Measurements from ENCODE around the gene SLC6A20.
A peak's percentile ranks its signal among the peaks of the same experiment; 100 is the strongest.

SLC6A20 gene

DNA sequence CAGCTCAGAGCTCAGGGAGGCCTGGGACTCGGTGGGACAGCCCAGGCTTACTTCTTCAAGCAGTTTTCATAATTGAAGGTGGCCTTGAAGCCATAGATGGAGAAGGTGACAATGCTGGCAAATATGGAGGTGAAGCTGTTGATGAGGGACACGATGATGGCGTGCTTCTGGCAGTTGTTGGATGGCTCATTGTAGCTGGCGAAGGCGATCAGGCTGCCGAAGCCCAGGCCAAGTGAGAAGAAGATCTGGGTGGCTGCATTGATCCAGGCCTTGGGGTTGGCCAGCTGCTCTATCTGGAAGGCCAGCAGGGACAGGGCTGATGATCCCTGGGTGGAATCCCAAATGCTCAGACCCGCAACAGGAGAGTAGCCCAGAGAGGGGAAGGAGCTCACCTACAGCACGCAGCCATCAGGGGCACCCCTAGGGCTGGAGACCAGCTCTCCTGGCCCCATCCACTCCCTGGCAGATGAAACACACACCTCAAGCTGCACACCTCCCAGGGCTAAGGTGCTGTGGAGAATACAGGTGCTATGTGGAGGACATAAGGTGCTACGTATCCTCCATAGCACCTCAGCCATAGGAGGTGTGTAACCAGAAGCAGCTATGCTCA is 25.1 kb downstream of the SLC6A20 start:
- Histone ChIP-seq H3K27me3 (ENCODE audit: control insufficient read depth in 1 of 2, insufficient read depth in 1 of 2, low read length in 2 of 2) (peaks cover 63 to 70% of the 10 kb centered on the region in 2 experiments), H2BK5ac (ENCODE audit: low read depth, low read length, poor library complexity, severe bottlenecking) (no peak overlapping the region), H3K4me2 (ENCODE audit: low read length, poor library complexity, severe bottlenecking) (no peak overlapping the region), H4K8ac (ENCODE audit: low read length) (no peak overlapping the region), H3K9ac (ENCODE audit: low read length) (no peak overlapping the region), H2BK120ac (ENCODE audit: low read depth, low read length) (no peak overlapping the region), H3K27ac (ENCODE audit: low read length, poor library complexity, severe bottlenecking) (no peak overlapping the region), H3K9me3 (ENCODE audit: control insufficient read depth, low read length) (peaks cover 13% of the 10 kb centered on the region), H3K4ac (ENCODE audit: low read depth in 1 of 2, low read length in 2 of 2) (no peak overlapping the region), H3K14ac (ENCODE audit: low read length in 2 of 2) (no peak overlapping the region), H3K4me3 (ENCODE audit: insufficient read depth in 1 of 2, low read depth in 1 of 2, low read length in 2 of 2) (no peak overlapping the region), H2AFZ (ENCODE audit: low read depth, low read length) (no peak overlapping the region), H3K23ac (ENCODE audit: low read length in 2 of 2) (no peak overlapping the region), H2BK15ac (ENCODE audit: low read depth, poor library complexity, severe bottlenecking) (no peak overlapping the region), H2AK5ac (ENCODE audit: low read length, severe bottlenecking) (no peak overlapping the region), H4K91ac (ENCODE audit: low read length) (no peak overlapping the region), H3K18ac (ENCODE audit: low read depth in 1 of 2, low read length in 2 of 2) (no peak overlapping the region), H3K4me1 (ENCODE audit: control insufficient read depth, insufficient read depth, low read depth, low read length) (no peaks in the 10 kb centered on the region), H2BK12ac (ENCODE audit: low read length in 2 of 2) (no peak overlapping the region), H3K36me3 (ENCODE audit: control insufficient read depth in 1 of 2, insufficient read depth in 2 of 2, low read depth in 1 of 2, low read length in 2 of 2) (no peaks in the 10 kb centered on the region), H3K79me1 (replicated peaks; ENCODE audit: low read length, poor library complexity, severe bottlenecking) (no peaks in the 10 kb centered on the region)
- DNase-seq: no peak
- 96% methylated on average over 8 of the region's 9 CpGs for WGBS

DNA sequence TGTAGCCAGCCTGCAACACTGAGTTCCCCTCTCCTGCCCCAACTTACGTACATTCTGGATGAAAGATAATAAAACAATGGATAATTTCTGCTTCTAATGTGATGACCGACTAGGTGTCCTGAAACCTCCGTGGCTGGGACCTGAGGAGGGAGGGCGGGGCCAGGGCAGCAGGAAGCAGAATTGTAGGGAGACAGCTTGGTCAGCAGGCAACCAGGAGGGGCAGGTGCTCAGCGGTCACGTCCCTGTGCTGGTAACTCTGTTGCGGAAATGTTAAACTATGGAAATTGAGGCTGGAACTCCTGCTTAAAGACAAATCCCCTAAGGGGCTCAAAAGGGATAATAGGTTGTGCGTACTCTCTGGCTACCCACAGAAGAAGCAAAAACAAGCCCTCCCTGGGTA is 30.4 kb downstream of the SLC6A20 start:
- Histone ChIP-seq H2BK5ac (ENCODE audit: low read depth, low read length, poor library complexity, severe bottlenecking) (no peak overlapping the region), H3K9me3 (ENCODE audit: control insufficient read depth, low read length) (peaks cover 14% of the 10 kb centered on the region), H3K4me3 (ENCODE audit: insufficient read depth in 1 of 2, low read depth in 1 of 2, low read length in 2 of 2) (no peak overlapping the region), H3K27me3 (ENCODE audit: control insufficient read depth in 1 of 2, insufficient read depth in 1 of 2, low read length in 2 of 2) (peaks cover 16 to 56% of the 10 kb centered on the region in 2 experiments), H4K91ac (ENCODE audit: low read length) (no peak overlapping the region), H3K9ac (ENCODE audit: low read length) (no peak overlapping the region), H3K4me2 (ENCODE audit: low read length, poor library complexity, severe bottlenecking) (no peak overlapping the region), H3K14ac (ENCODE audit: low read length in 2 of 2) (no peak overlapping the region), H2BK120ac (ENCODE audit: low read depth, low read length) (no peak overlapping the region), H2AFZ (ENCODE audit: low read depth, low read length) (no peak overlapping the region), H3K18ac (ENCODE audit: low read depth in 1 of 2, low read length in 2 of 2) (no peak overlapping the region), H2AK5ac (ENCODE audit: low read length, severe bottlenecking) (no peak overlapping the region), H3K4ac (ENCODE audit: low read depth in 1 of 2, low read length in 2 of 2) (no peak overlapping the region), H3K36me3 (ENCODE audit: control insufficient read depth in 1 of 2, insufficient read depth in 2 of 2, low read depth in 1 of 2, low read length in 2 of 2) (no peaks in the 10 kb centered on the region), H3K79me1 (replicated peaks; ENCODE audit: low read length, poor library complexity, severe bottlenecking) (no peaks in the 10 kb centered on the region), H3K23ac (ENCODE audit: low read length in 2 of 2) (no peak overlapping the region), H2BK12ac (ENCODE audit: low read length in 2 of 2) (no peak overlapping the region), H3K27ac (ENCODE audit: low read length, poor library complexity, severe bottlenecking) (no peak overlapping the region), H4K8ac (ENCODE audit: low read length) (no peak overlapping the region), H2BK15ac (ENCODE audit: low read depth, poor library complexity, severe bottlenecking) (no peak overlapping the region), H3K4me1 (ENCODE audit: control insufficient read depth, insufficient read depth, low read depth, low read length) (peaks cover 7% of the 10 kb centered on the region)
- DNase-seq: no peak
- WGBS: 87% methylated on average over 8 of the region's 8 CpGs

GRCh38 chr3:45765266-45765851 is 31.0 kb downstream of the SLC6A20 start:
- H3K4me2 ChIP-seq (ENCODE audit: low read length, poor library complexity, severe bottlenecking): no peak overlapping the region
- no peak overlapping the region for H2BK12ac ChIP-seq (ENCODE audit: low read length in 2 of 2)
- no peak overlapping the region for H4K91ac ChIP-seq (ENCODE audit: low read length)
- no peak overlapping the region for H4K8ac ChIP-seq (ENCODE audit: low read length)
- H3K27ac ChIP-seq (ENCODE audit: low read length, poor library complexity, severe bottlenecking): no peak overlapping the region
- H3K79me1 ChIP-seq (replicated peaks; ENCODE audit: low read length, poor library complexity, severe bottlenecking): no peaks in the 10 kb centered on the region
- H3K23ac ChIP-seq (ENCODE audit: low read length in 2 of 2): peak overlapping the region in 1 of 2 experiments; percentile 1
- 87% methylated on average over 9 of the region's 9 CpGs for whole genome bisulfite sequencing
- H3K14ac ChIP-seq (ENCODE audit: low read length in 2 of 2): no peak overlapping the region
- H3K36me3 ChIP-seq (ENCODE audit: control insufficient read depth in 1 of 2, insufficient read depth in 2 of 2, low read depth in 1 of 2, low read length in 2 of 2): no peaks in the 10 kb centered on the region
- peaks cover 10 to 58% of the 10 kb centered on the region in 2 experiments for H3K27me3 ChIP-seq (ENCODE audit: control insufficient read depth in 1 of 2, insufficient read depth in 1 of 2, low read length in 2 of 2)
- no peak overlapping the region for H2AK5ac ChIP-seq (ENCODE audit: low read length, severe bottlenecking)
- no peak for DNase-seq
- H2BK5ac ChIP-seq (ENCODE audit: low read depth, low read length, poor library complexity, severe bottlenecking): no peak overlapping the region
- no peak overlapping the region for H2AFZ ChIP-seq (ENCODE audit: low read depth, low read length)
- no peak overlapping the region for H3K9ac ChIP-seq (ENCODE audit: low read length)
- H2BK120ac ChIP-seq (ENCODE audit: low read depth, low read length): no peak overlapping the region
- no peak overlapping the region for H3K4ac ChIP-seq (ENCODE audit: low read depth in 1 of 2, low read length in 2 of 2)
- peaks cover 7% of the 10 kb centered on the region for H3K4me1 ChIP-seq (ENCODE audit: control insufficient read depth, insufficient read depth, low read depth, low read length)
- no peak overlapping the region for H3K18ac ChIP-seq (ENCODE audit: low read depth in 1 of 2, low read length in 2 of 2)
- H2BK15ac ChIP-seq (ENCODE audit: low read depth, poor library complexity, severe bottlenecking): no peak overlapping the region
- peak overlapping the region in 1 of 2 experiments; percentile 10 for H3K4me3 ChIP-seq (ENCODE audit: insufficient read depth in 1 of 2, low read depth in 1 of 2, low read length in 2 of 2)
- peaks cover 14% of the 10 kb centered on the region for H3K9me3 ChIP-seq (ENCODE audit: control insufficient read depth, low read length)

- DNase-seq: no peak
- peaks cover 16 to 59% of the 10 kb centered on the region in 2 experiments for H3K27me3 ChIP-seq (ENCODE audit: control insufficient read depth in 1 of 2, insufficient read depth in 1 of 2, low read length in 2 of 2)
- H3K9ac ChIP-seq (ENCODE audit: low read length): no peak overlapping the region
Measured at GRCh38 chr3:45763303-45763675, 33.0 kb downstream of the SLC6A20 start.

More at GRCh38 chr3:45763303-45763675, 33.0 kb downstream of the SLC6A20 start:
- no peak overlapping the region for H3K23ac ChIP-seq (ENCODE audit: low read length in 2 of 2)
- no peak overlapping the region for H2BK5ac ChIP-seq (ENCODE audit: low read depth, low read length, poor library complexity, severe bottlenecking)
- H3K36me3 ChIP-seq (ENCODE audit: control insufficient read depth in 1 of 2, insufficient read depth in 2 of 2, low read depth in 1 of 2, low read length in 2 of 2): no peaks in the 10 kb centered on the region
- no peaks in the 10 kb centered on the region for H3K79me1 ChIP-seq (replicated peaks; ENCODE audit: low read length, poor library complexity, severe bottlenecking)
- no peak overlapping the region for H3K18ac ChIP-seq (ENCODE audit: low read depth in 1 of 2, low read length in 2 of 2)
- H2BK120ac ChIP-seq (ENCODE audit: low read depth, low read length): no peak overlapping the region
- no peak overlapping the region for H2AK5ac ChIP-seq (ENCODE audit: low read length, severe bottlenecking)
- H4K8ac ChIP-seq (ENCODE audit: low read length): no peak overlapping the region
- WGBS: 97% methylated on average over 5 of the region's 5 CpGs
- peaks cover 14% of the 10 kb centered on the region for H3K9me3 ChIP-seq (ENCODE audit: control insufficient read depth, low read length)
- peaks cover 7% of the 10 kb centered on the region for H3K4me1 ChIP-seq (ENCODE audit: control insufficient read depth, insufficient read depth, low read depth, low read length)
- H3K27ac ChIP-seq (ENCODE audit: low read length, poor library complexity, severe bottlenecking): no peak overlapping the region
- no peak overlapping the region for H3K4ac ChIP-seq (ENCODE audit: low read depth in 1 of 2, low read length in 2 of 2)
- no peak overlapping the region for H2AFZ ChIP-seq (ENCODE audit: low read depth, low read length)
- no peak overlapping the region for H4K91ac ChIP-seq (ENCODE audit: low read length)
- H2BK15ac ChIP-seq (ENCODE audit: low read depth, poor library complexity, severe bottlenecking): no peak overlapping the region
- no peak overlapping the region for H2BK12ac ChIP-seq (ENCODE audit: low read length in 2 of 2)
- no peak overlapping the region for H3K14ac ChIP-seq (ENCODE audit: low read length in 2 of 2)
- no peak overlapping the region for H3K4me3 ChIP-seq (ENCODE audit: insufficient read depth in 1 of 2, low read depth in 1 of 2, low read length in 2 of 2)
- no peak overlapping the region for H3K4me2 ChIP-seq (ENCODE audit: low read length, poor library complexity, severe bottlenecking)

Data from mesenchymal stem cell (in vitro differentiated cells and primary cell).